HCT116 (cell line): ENCODE results near the gene RASGRP2. TPM values are rescaled to one million over a fixed set of nuclear protein-coding genes. Genes with fewer than 3 reads are reported as not detected.

Experiments
- ATAC-seq: fragments of 200-7000 bp; cut with Tn5 transposase; 2 replicates; pipeline ENCODE4 v1.9.1; 2020; ENCODE audit warnings: mild to moderate bottlenecking, moderate library complexity
- BruUV-seq: library from RNA; stranded (reverse); fragments of 400-500 nt; replicated peaks from 2 replicates; lab custom pipeline; 2021; lab: Mats Ljungman, UMichigan
- CTCF ChIA-PET: fragments of 300-600 bp; sonication (Branson Sonifier 250); formaldehyde crosslinking; loops from one replicate; lab custom pipeline; 2021; ENCODE audit warnings: antibody characterized with exemption; lab: Charles Lee
- POLR2A ChIA-PET: fragments of 300-600, 350-600 bp; sonication (Branson Sonifier 250); formaldehyde crosslinking; loops from one replicate; lab custom pipeline; 2021; ENCODE audit warnings: antibody characterized with exemption; lab: Charles Lee
- RAD21 ChIA-PET, 2 experiments: fragments of 300-600 bp; sonication (Branson Sonifier 250); formaldehyde crosslinking; loops; one replicate each; lab custom pipeline; 2023; ENCODE audit warnings: low total read pairs in 2 of 2; ENCODE audit not compliant: uncharacterized antibody in 2 of 2, unreplicated experiment in 2 of 2, low non-redundant PET in 1 of 2; lab: Charles Lee
- DNase-seq: peaks from one replicate; pipeline ENCODE4 v3.0.0-alpha.2; 2010; ENCODE audit warnings: low read depth, low spot score
- H2AFZ ChIP-seq: fragments of 200-600 bp; shearing (Covaris generic), sonication (generic); 2 replicates; pipeline ENCODE4 v1.6.1; 2017; ENCODE audit warnings: low read depth, mixed run types, mixed read lengths, antibody characterized with exemption, low read length; ENCODE audit not compliant: poor library complexity, severe bottlenecking
- H3K27ac ChIP-seq: 2 replicates; pipeline ENCODE4 v1.5.1; 2012; ENCODE audit warnings: low read depth, low read length
- H3K27me3 ChIP-seq: fragments of 200-600 bp; sonication (generic); 2 replicates; pipeline ENCODE4 v1.6.1; 2016; ENCODE audit warnings: mixed run types, low read length, mixed read lengths; ENCODE audit not compliant: insufficient read depth
- H3K36me3 ChIP-seq, 2 experiments: fragments of 200-500 bp in 1 of 2; fragments of 200-600 bp in 1 of 2; sonication (Bioruptor generic) in 1 of 2; sonication (generic) in 1 of 2; 2 replicates each; pipeline versions ENCODE4 v1.5.1 to v1.6.1; 2014 to 2016; ENCODE audit warnings: low read length in 2 of 2, inconsistent platforms in 1 of 2, mixed read lengths in 1 of 2, mixed run types in 1 of 2; ENCODE audit not compliant: insufficient read depth in 2 of 2, control insufficient read depth in 1 of 2
- H3K4me1 ChIP-seq, 2 experiments: fragments of 200-600 bp in 1 of 2; sonication (generic) in 1 of 2; 2 replicates each; pipeline versions ENCODE4 v1.5.1 to v1.6.1; 2012 to 2017; ENCODE audit warnings: low read length in 2 of 2, inconsistent platforms in 1 of 2, mild to moderate bottlenecking in 1 of 2, mixed read lengths in 1 of 2, mixed run types in 1 of 2, moderate library complexity in 1 of 2; ENCODE audit not compliant: insufficient read depth in 2 of 2, control insufficient read depth in 1 of 2
- H3K4me2 ChIP-seq: fragments of 200-600 bp; sonication (generic); 2 replicates; pipeline ENCODE4 v1.6.1; 2017; ENCODE audit warnings: mixed run types, low read length, mixed read lengths
- H3K4me3 ChIP-seq, 2 experiments: fragments of 200-600 bp in 1 of 2; sonication (generic) in 1 of 2; replicated peaks in 1 of 2; 2 replicates each; pipeline ENCODE4 v1.5.1; 2011 to 2016; ENCODE audit warnings: low read length in 2 of 2, control low read depth in 1 of 2, low read depth in 1 of 2, mild to moderate bottlenecking in 1 of 2, mixed read lengths in 1 of 2, mixed run types in 1 of 2
- H3K79me2 ChIP-seq: fragments of 200-600 bp; sonication (generic); 2 replicates; pipeline ENCODE4 v1.6.1; 2017; ENCODE audit warnings: mild to moderate bottlenecking, mixed run types, low read length, moderate library complexity, mixed read lengths; ENCODE audit not compliant: insufficient read depth
- H3K9ac ChIP-seq: fragments of 200-600 bp; sonication (generic); 2 replicates; pipeline ENCODE4 v1.6.1; 2016; ENCODE audit warnings: low read length, mixed read lengths
- H3K9me2 ChIP-seq: fragments of 200-600 bp; sonication (generic), shearing (Covaris generic); 2 replicates; pipeline ENCODE4 v1.6.1; 2017; ENCODE audit warnings: mixed run types, mild to moderate bottlenecking, moderate library complexity; ENCODE audit not compliant: insufficient read depth
- H3K9me3 ChIP-seq, 2 experiments: fragments of 200-500 bp in 1 of 2; fragments of 200-600 bp in 1 of 2; sonication (Bioruptor generic) in 1 of 2; sonication (generic) in 1 of 2; 2 replicates each; pipeline ENCODE4 v1.6.1; 2014 to 2017; ENCODE audit warnings: low read length in 2 of 2, mixed read lengths in 2 of 2, inconsistent platforms in 1 of 2, low read depth in 1 of 2, mild to moderate bottlenecking in 1 of 2, mixed run types in 1 of 2, moderate library complexity in 1 of 2; ENCODE audit not compliant: control insufficient read depth in 1 of 2, insufficient read depth in 1 of 2
- H4K20me1 ChIP-seq: fragments of 200-600 bp; sonication (generic), shearing (Covaris generic); 2 replicates; pipeline ENCODE4 v1.6.1; 2017; ENCODE audit warnings: mixed run types, mild to moderate bottlenecking, moderate library complexity; ENCODE audit not compliant: insufficient read depth
- CBX3 ChIP-seq: IDR thresholded peaks from 2 replicates; pipeline ENCODE4 v1.6.1; 2012; ENCODE audit warnings: low read depth
- POLR2AphosphoS5 ChIP-seq: IDR thresholded peaks from 2 replicates; pipeline ENCODE4 v1.6.1; 2011; ENCODE audit warnings: mild to moderate bottlenecking, low read depth, low read length, moderate library complexity
- RAD21 ChIP-seq: IDR thresholded peaks from 2 replicates; pipeline ENCODE4 v1.6.1; 2012; ENCODE audit warnings: low read depth, mild to moderate bottlenecking
- REST ChIP-seq: IDR thresholded peaks from 2 replicates; pipeline ENCODE4 v1.6.1; 2012; ENCODE audit warnings: low read depth
- SP1 ChIP-seq: IDR thresholded peaks from 2 replicates; pipeline ENCODE4 v1.6.1; 2012; ENCODE audit warnings: low read depth
- SRF ChIP-seq: IDR thresholded peaks from 2 replicates; pipeline ENCODE4 v1.6.1; 2012; ENCODE audit warnings: low read depth
- intact Hi-C: fragments of 100-400 bp; cut with micrococcal nuclease; formaldehyde crosslinking; loops from 2 replicates; pipeline ENCODE4 v1.10.0; 2022
- total RNA-seq: library from RNA; stranded (reverse); gene quantifications from one replicate; pipeline ENCODE4 v1.2.1, GENCODE V29; 2021; ENCODE audit not compliant: unreplicated experiment

The RASGRP2 gene
- total RNA-seq, 1 experiment from 2014 or later, result 12.8 TPM

GRCh38 chr11:64728757-64729365, 15.1 kb downstream of the RASGRP2 start:
- H3K4me3 ChIP-seq, result no peak overlapping the region
- ATAC-seq (no peak), DNase-seq (no peak)
- intact Hi-C loops, result no loop called here
- no peak overlapping the region for H3K27ac ChIP-seq
- H4K20me1 ChIP-seq, result no peaks in the 10 kb centered on the region
- H2AFZ ChIP-seq, result no peak overlapping the region
- CTCF ChIA-PET, result no interaction called here
- no peak for TF ChIP-seq REST
- no peak for TF ChIP-seq SRF
- TF ChIP-seq RAD21, result no peak
- no peak for TF ChIP-seq SP1
- TF ChIP-seq CBX3, result no peak
- TF ChIP-seq POLR2AphosphoS5, result no peak
- TF ChIP-seq, all 23 proteins: peak for 0
- H3K9me3 ChIP-seq, result no peaks in the 10 kb centered on the region
- peaks cover 0 to 10% of the 10 kb centered on the region in 2 experiments; a peak in 2 of 4 replicates for H3K4me1 ChIP-seq
- H3K4me2 ChIP-seq, result no peak overlapping the region
- H3K9ac ChIP-seq, result no peak overlapping the region
- H3K36me3 ChIP-seq, result no peaks in the 10 kb centered on the region
- ChIA-PET POLR2A (no interaction called here), RAD21 (no interaction called here)
- no peaks in the 10 kb centered on the region for H3K79me2 ChIP-seq
- no peaks in the 10 kb centered on the region for H3K27me3 ChIP-seq
- BruUV-seq, result no TSS peak
- H3K9me2 ChIP-seq, result no peaks in the 10 kb centered on the region
